ENCODE results near the gene EPG5. TPM values are rescaled to one million over a fixed set of nuclear protein-coding genes. Genes with fewer than 3 reads are reported as not detected.
"Not testable (repeated sequence)": the region's sequence is repeated elsewhere in the genome, so short reads cannot be mapped to it uniquely, and the experiment has no call there.

The EPG5 gene
- total RNA-seq, 4 donors from 2014 or later, result 39.1 to 105 (median 59.0) TPM

GRCh38 chr18:45850021-45850420 is 117.1 kb downstream of the EPG5 start:
- Histone ChIP-seq H3K4me3 (replicated peaks in 1 of 3) (no peak overlapping the region), H3K9me3 (no peaks in the 10 kb centered on the region), H3K4me1 (no peaks in the 10 kb centered on the region), H3K36me3 (peaks cover 20 to 22% of the 10 kb centered on the region in 2 donors), H3K27me3 (no peaks in the 10 kb centered on the region), H3K27ac (no peak overlapping the region)
- WGBS, 2 donors, result 82 to 85% methylated on average over 10 of the region's 10 CpGs
- DNase-seq, result no peak
- no peak for TF ChIP-seq POLR2A (IDR thresholded peaks at IDR 0.05)
- TF ChIP-seq CTCF (IDR thresholded peaks at IDR 0.05), result peak in 1 of 6 experiments; percentile 7
- intact Hi-C loops (cut with DNase I), result no loop called here

GRCh38 chr18:45849529-45849928 is 117.6 kb downstream of the EPG5 start:
- H3K4me3 ChIP-seq (replicated peaks in 1 of 3), result no peak overlapping the region
- H3K27ac ChIP-seq, result no peak overlapping the region
- intact Hi-C loops (cut with DNase I), result no loop called here
- 86 to 93% methylated on average over 7 of the region's 7 CpGs for WGBS, 2 donors
- no peak for DNase-seq
- H3K27me3 ChIP-seq, result no peaks in the 10 kb centered on the region
- H3K9me3 ChIP-seq, result no peaks in the 10 kb centered on the region
- H3K4me1 ChIP-seq, result no peaks in the 10 kb centered on the region
- TF ChIP-seq CTCF (IDR thresholded peaks at IDR 0.05), result no peak
- TF ChIP-seq POLR2A (IDR thresholded peaks at IDR 0.05), result no peak
- peaks cover 16 to 21% of the 10 kb centered on the region in 2 donors for H3K36me3 ChIP-seq

- intact Hi-C loops (cut with DNase I); H3K4me1 ChIP-seq; H3K27ac ChIP-seq; H3K27me3 ChIP-seq; H3K9me3 ChIP-seq; DNase-seq; H3K4me3 ChIP-seq (replicated peaks in 1 of 3): not testable (repeated sequence)
- 97 to 98% methylated on average over 13 of the region's 13 CpGs for WGBS, 2 donors
- peaks cover 11 to 21% of the 10 kb centered on the region in 2 donors for H3K36me3 ChIP-seq
Observed at GRCh38 chr18:45848643-45849042, 118.5 kb downstream of the EPG5 start.

- no peaks in the 10 kb centered on the region for H3K27me3 ChIP-seq
- H3K36me3 ChIP-seq, result peaks cover 11% of the 10 kb centered on the region in 2 donors
- 59 to 78% methylated on average over 3 of the region's 3 CpGs for WGBS, 2 donors
Observed at GRCh38 chr18:45847119-45847518, 120.0 kb downstream of the EPG5 start.

GRCh38 chr18:45845410-45845809 is 121.7 kb downstream of the EPG5 start:
- Histone ChIP-seq H3K27ac (no peak overlapping the region), H3K4me1 (no peaks in the 10 kb centered on the region), H3K4me3 (replicated peaks in 1 of 3) (no peak overlapping the region), H3K36me3 (peaks cover 9 to 11% of the 10 kb centered on the region in 2 donors), H3K9me3 (no peaks in the 10 kb centered on the region), H3K27me3 (no peaks in the 10 kb centered on the region)
- intact Hi-C loops (cut with DNase I), result no loop called here
- WGBS, 2 donors, result 74 to 82% methylated on average over 2 to 5 of the region's 8 CpGs
- DNase-seq, result no peak
- TF ChIP-seq CTCF (IDR thresholded peaks at IDR 0.05) (no peak), POLR2A (IDR thresholded peaks at IDR 0.05) (no peak)

More at GRCh38 chr18:45847119-45847518, 120.0 kb downstream of the EPG5 start:
- H3K27ac ChIP-seq, result no peak overlapping the region
- intact Hi-C loops (cut with DNase I), result no loop called here
- no peak for TF ChIP-seq POLR2A (IDR thresholded peaks at IDR 0.05)
- TF ChIP-seq CTCF (IDR thresholded peaks at IDR 0.05), result no peak
- no peaks in the 10 kb centered on the region for H3K4me1 ChIP-seq
- H3K4me3 ChIP-seq (replicated peaks in 1 of 3), result no peak overlapping the region
- no peak for DNase-seq
- H3K9me3 ChIP-seq, result no peaks in the 10 kb centered on the region

- Histone ChIP-seq H3K27ac (no peak overlapping the region), H3K9me3 (no peaks in the 10 kb centered on the region), H3K4me1 (no peaks in the 10 kb centered on the region), H3K27me3 (no peaks in the 10 kb centered on the region), H3K4me3 (replicated peaks in 1 of 3) (no peak overlapping the region), H3K36me3 (peaks cover 6% of the 10 kb centered on the region in 2 donors)
- 24 to 36% methylated on average over 7 of the region's 7 CpGs for WGBS, 2 donors
- peak; percentile 30 to 53 for DNase-seq
- intact Hi-C loops (cut with DNase I), result no loop called here
- no peak for TF ChIP-seq CTCF (IDR thresholded peaks at IDR 0.05)
- TF ChIP-seq POLR2A (IDR thresholded peaks at IDR 0.05), result no peak
Observed at GRCh38 chr18:45844938-45845337, 122.2 kb downstream of the EPG5 start.
